NCI-H2227 treated with DMSO at 0.1 percent for 48 hours (cell line): ENCODE measurements around the gene DTYMK.
"Not testable (repeated sequence)": the region's sequence is repeated elsewhere in the genome, so short reads cannot be mapped to it uniquely, and the experiment has no call there.

ENCODE experiments used
- DNase-seq: peaks from one replicate; lab custom pipeline; 2025; lab: John Stamatoyannopoulos, UW

Gene DTYMK

GRCh38 chr2:241686650-241687425 lies at the start of gene DTYMK:
TSS of gene DTYMK (minus strand) at chr2:241686815. CDS start at chr2:241686783, 32 bp downstream.
- DNase-seq: peak; percentile 97

DNA sequence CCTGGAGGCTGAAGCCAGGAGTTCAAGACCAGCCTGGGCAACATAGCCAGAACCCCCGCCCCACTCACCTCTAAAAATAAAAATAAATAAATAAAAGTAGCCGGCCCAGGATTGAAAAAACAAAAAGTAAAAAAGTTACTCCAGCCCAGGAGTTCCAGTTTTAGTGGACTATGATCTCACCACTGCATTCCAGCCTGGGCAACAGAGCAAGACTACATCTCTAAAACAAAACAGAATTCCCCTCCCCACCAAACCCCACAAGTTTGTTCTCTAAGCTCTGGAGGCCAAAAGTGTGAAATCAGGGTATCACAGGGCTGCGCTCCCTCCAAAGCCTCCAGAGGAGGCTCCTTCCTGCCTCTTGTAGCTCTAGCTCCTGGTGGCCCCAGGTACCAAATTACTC lies 49.5 kb upstream of the DTYMK start:
- DNase-seq: no peak

DNA sequence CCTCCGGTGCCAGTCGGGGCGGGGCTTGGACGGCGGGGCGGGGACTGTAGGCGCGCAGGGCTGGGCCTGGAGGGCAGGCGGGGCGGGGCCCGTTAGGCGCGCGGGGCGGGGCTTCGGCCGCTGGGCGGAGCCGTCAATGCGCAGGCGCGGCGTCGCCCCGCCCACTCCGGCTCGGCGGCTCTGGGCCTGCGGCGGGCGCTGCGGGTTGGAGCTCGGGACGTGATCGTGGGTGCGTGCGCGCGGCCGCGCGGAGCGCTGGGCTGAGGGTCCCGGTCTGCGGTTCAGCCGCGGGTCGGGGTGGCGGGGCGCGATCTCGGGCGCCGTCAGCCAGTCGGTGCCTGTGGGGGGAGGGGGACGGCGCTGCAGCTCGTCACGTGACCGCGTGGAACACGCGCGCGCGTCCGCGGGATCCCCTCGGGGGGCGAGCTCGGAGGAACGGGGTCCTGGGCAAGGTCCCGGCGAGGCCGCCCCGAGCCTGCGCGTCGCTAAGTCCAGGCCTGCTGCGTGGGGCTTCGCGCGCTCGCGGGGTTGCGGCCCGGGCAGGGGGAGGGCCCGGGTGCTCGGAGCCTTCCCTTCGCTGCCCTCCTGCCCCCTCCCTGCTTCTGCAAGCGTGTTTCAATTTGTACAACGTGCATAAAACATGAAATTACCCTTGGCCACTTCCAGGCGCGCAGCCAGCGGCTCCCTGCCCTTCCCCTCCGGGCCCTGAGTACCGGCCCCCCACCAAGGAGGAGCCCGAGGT lies 48.0 kb upstream of the DTYMK start, which contains the start of gene D2HGDH:
D2HGDH (plus strand) TSS at position 164 of the 742 bp plus-strand sequence. CDS start 595 bp downstream, outside the sequence.
- DNase-seq: peak; percentile 65

DNA sequence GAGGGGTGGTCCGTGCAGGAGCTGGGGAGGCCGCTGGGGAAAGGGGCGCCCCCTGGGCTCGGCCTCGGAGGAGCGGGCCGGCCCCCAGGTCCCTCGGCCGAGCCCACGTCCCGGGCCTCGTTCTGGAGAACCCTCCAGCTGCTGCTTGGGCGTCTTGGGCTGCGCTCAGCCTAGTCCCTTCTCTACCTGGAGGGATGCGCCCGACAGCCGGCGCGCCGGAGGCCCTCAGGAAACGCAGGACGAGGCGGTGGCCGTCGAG lies 47.5 kb upstream of the DTYMK start:
- no peak for DNase-seq

- DNase-seq: no peak
Observed at GRCh38 chr2:241733391-241734207, 47.0 kb upstream of the DTYMK start.

- DNase-seq: not testable (repeated sequence)
Observed at GRCh38 chr2:241732513-241733186, 46.0 kb upstream of the DTYMK start.

DNA sequence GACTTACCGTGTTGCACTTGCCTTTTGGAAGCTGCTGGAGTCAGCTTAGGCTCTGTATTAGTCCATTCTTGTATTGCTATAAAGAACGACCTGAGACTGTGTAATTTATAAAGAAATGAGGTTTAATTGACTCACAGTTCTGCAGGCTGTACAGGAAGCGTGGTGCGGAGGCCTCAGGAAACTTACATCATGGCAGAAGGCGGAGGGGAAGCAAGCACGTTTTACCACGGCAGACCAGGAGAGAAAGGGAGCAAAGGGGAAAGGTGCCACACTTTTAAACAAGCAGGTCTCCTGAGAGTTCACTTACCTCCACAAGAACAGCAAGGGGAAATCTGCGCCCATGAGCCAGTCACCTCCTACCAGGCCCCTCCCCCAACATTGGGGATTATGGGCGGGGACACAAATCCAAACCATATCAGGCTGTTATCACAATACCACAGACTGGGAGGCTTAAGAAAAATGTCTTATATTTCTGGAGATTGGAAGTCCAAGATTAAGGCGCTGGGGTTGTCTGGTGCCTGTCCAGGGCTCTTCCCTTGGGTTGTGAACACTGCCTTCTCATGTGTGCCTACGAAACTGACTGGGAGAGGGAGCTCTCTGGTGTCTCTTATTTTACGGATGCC lies 44.2 kb upstream of the DTYMK start:
- no peak for DNase-seq

- DNase-seq: no peak
Observed at GRCh38 chr2:241729868-241730267, 43.3 kb upstream of the DTYMK start.

DNA sequence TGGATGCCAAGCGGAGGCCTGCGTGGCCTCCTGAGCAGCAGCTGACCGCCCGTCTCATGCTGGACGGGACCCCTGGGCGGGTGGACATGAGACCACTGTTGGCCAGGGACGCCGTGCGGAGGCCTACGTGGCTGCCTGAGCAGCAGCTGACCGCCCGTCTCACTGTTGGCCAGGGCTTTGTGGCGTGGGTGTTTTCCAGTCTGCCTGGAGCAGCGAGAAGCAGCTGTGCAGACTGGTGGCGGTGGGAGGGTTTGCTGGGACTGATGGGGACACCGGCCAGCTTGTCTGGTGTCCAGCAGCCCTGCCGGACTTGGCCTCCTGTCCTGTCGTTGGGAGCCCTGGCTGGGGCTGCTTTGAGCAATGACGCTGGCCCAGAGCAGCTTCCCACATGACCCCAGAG lies 42.0 kb upstream of the DTYMK start:
- no peak for DNase-seq

DNA sequence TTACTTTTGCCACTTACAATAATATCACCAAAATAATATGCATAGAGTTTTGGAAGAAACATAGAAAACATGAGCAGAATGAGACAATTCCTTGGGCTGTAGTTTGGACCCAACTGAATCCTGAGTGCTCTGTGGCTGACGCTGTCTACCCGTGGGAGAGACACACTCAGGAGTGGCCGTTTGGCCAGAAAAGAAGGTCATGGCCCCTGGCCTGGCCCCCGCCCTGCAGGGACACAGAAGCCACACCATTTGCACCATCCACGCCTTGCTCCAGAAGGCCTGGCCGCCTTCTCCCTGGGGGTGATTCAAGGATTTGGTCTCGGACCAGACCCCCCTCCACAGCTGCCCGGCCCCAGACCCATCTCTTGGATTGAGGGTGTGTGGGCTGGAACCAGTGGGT lies 41.4 kb upstream of the DTYMK start:
- no peak for DNase-seq

- DNase-seq: no peak
Observed at GRCh38 chr2:241726459-241726858, 39.8 kb upstream of the DTYMK start.

- no peak for DNase-seq
Observed at GRCh38 chr2:241724975-241725870, 38.6 kb upstream of the DTYMK start.

- no peak for DNase-seq
Observed at GRCh38 chr2:241724259-241724974, 37.8 kb upstream of the DTYMK start.

- DNase-seq: no peak
Observed at GRCh38 chr2:241722896-241723454, 36.4 kb upstream of the DTYMK start.

GRCh38 chr2:241721852-241722251 lies 35.2 kb upstream of the DTYMK start:
- no peak for DNase-seq

- DNase-seq: no peak
Observed at GRCh38 chr2:241720560-241720959, 33.9 kb upstream of the DTYMK start.

- DNase-seq: no peak
Observed at GRCh38 chr2:241720099-241720498, 33.5 kb upstream of the DTYMK start.

GRCh38 chr2:241719093-241719492 lies 32.5 kb upstream of the DTYMK start:
- DNase-seq: no peak

DNA sequence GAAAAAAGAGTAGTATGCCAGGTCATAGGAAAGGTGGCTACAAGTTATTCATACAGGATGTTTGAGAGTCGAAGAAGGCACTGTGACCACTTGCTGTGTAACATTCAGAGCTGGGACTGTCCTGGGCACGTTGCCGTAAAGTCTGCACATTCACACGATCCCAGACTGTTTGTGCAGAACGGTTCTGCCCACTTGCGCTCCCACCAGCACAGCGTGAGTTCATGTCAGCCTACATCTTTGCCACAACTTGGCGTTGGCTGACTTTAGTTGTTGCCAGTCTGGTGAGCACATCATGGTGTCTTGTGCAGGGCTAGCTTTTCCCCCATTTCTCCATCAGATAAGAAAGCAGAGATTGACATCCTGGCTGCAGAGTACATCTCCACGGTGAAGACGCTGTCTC lies 22.3 kb upstream of the DTYMK start:
- no peak for DNase-seq

GRCh38 chr2:241706537-241706936 lies 19.9 kb upstream of the DTYMK start:
- no peak for DNase-seq
